Activated CD4-positive, alpha-beta T cell treated with anti-CD3 and anti-CD28 coated beads for 24 hours (primary cell): ENCODE results near the gene RSPO3.
"Not testable (repeated sequence)": the region's sequence is repeated elsewhere in the genome, so short reads cannot be mapped to it uniquely, and the experiment has no call there.

Experiments used
- DNase-seq, 2 donors: peaks; one replicate each; pipeline ENCODE4 v3.0.0-alpha.2; 2020; ENCODE audit warnings: low read depth in 2 of 2

The RSPO3 gene

DNA sequence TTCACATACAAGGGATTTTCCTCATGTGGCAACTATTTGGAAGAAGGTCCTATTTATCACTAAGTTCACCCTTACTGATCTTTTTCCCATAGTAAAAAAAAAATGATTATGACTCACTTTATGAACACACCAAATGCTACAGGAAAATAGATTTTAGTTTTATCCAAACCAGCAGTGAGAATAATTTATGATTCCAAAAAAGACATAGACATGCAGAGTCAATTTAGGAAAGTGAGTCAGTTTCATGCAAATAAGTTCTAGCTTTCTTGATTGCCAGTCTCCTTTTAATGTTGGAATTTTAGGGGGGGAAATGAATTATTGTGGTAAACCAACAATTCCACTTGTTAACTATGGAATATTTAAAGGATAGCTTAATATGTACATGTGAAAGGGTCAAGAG is 84.2 kb downstream of the RSPO3 start:
- DNase-seq = no peak

DNA sequence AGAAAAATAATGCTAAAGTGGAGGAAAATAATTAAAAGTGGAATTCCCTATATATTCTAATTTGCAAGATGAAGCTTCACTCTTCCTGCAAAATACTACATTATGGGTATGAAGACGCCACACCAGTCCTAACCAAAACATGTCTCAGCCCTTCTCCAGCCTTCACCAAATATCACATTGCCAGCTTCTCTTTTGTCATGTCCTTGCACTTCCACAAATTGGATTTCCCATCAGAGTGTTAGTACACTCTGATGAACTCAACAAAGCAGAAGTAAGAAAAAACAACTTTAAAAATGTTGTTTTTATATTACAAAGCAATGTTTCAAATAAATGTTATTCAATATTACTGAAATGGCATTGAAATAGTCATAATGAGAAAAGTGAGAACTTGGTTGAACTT is 85.8 kb downstream of the RSPO3 start:
- no peak for DNase-seq

DNA sequence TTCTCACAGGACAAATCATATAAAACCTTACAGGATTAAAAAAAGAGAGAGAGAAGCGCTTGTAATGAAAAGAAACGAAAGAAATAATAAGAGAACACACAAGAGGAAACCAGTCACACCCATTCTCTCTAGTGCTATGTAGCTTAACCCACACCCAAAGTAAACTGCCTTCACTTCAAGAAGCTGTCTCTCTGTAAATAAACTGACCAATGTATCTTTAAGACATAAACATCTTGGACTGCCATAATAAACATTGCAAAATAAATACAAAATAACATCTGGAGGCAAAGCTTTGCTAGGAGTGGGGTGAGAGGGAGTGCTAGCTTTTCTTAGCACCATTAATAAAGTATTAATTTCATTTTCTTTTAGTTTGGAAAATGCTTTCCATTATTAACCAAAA is 86.6 kb downstream of the RSPO3 start:
- DNase-seq = no peak

- no peak for DNase-seq
These were observed 88.1 kb downstream of the RSPO3 start for GRCh38 chr6:127206531-127207095.

- no peak for DNase-seq
These were observed 89.2 kb downstream of the RSPO3 start for GRCh38 chr6:127207591-127208120.

- DNase-seq = no peak
These were observed 92.3 kb downstream of the RSPO3 start for GRCh38 chr6:127210725-127211124.

GRCh38 chr6:127212376-127212775 is 93.9 kb downstream of the RSPO3 start:
- DNase-seq = no peak

DNA sequence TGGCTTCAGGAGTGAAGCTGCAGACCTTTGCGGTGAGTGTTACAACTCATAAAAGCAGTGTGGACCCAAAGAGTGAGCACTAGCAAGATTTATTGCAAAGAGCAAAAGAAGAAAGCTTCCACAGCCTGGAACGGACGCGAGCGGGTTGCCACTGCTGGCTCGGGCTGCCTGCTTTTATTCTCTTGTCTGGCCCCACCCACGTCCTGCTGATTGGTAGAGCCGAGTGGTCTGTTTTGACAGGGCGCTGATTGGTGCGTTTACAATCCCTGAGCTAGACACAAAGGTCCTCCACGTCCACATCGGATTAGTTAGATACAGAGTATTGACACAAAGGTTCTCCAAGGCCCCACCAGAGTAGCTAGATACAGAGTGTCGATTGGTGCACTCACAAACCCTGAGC is 95.6 kb downstream of the RSPO3 start:
- DNase-seq = not testable (repeated sequence)

DNA sequence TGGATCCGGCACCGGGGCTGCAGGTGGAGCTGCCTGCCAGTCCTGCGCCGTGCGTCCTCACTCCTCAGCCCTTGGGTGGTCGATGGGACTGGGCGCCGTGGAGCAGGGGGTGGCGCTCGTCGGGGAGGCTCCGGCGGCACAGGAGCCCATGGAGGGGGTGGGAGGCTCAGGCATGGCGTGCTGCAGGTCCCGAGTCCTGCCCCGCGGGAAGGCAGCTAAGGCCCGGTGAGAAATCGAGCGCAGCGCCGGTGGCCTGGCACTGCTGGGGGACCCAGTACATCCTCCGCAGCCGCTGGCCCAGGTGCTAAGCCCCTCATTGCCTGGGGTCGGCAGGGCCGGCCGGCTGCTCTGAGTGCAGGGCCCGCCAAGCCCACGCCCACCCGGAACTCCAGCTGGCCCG is 96.1 kb downstream of the RSPO3 start:
- not testable (repeated sequence) for DNase-seq

DNA sequence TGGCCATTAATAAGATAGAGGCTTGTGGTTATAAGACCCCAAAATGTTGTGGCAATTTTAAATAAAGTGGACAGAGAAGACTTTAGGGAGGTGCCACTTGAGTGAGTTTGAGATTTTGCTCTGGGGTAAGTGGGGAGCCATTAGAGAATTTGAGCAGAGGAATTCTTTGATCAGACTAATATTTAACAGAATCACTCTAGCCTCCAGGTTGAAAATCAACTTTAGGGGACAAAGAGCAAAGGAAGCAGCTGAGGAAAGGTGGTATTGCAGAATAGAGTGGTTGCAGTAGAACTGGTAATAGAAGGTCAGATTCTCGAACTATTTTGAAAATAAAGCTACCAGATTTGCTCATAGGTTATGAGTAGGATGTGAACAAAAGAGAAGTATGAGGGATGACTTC is 97.5 kb downstream of the RSPO3 start:
- no peak for DNase-seq

DNA sequence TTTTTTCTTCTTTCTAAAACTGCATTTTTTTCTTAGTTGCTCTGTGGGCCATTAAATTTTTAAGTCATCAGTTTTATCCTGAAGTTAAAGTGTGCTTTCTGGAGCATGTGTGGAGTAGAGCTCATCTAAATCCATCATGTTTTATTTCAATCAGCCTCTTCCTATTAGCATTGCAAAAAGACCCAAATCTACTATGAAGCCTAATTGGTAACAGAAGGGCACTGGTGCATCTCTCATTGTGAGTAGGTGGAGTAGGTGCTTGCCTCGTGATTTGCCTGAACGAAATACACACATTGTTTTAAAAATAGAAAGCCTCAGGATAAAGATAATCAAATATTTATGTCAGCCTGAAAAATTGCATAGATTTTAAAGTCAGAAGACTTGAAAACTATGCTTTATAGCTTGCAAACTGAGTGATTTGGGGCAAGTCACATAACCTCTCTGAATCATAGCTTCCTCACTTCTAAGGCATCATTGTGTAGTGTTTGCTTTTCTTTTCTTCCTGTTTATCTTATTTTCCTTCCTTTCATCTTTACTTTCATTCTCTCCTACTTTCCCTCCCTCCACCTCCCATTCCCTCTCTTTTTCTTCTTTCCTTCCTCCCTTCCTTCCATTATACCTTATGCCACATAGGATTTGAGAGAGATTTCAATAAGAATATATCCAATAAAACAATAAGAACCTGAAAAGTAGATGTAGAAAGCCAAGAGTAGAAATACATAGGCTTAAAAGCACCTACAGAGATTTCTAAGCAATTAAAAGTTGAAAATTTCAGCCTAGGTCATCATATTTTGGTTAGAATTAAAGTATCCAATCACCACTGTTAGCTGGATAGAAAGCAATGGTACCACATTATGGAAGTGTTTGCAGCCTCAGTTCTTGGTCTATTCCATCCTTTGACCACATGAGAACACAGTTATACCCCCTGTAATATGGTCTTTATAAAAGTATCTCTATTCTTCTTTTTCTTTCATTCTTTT is 98.6 kb downstream of the RSPO3 start:
- DNase-seq = no peak

DNA sequence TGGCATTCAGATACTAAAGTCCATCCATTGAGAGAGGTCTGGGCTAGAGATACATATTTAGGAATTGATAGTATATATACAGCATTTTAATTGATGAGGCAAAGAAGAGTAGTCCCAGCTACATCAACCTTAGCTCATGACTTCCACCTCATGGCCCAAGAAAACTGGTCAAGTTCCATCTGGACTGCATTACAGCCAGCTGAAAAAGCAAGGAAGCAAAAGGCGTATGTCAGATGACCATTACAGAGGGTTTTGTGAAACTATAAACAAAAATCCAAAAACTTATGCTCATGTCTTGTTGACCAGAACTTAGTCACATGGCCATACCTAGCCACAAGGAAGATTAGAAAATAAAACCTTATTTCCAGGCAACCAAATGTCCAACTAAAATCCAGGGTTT is 101.4 kb downstream of the RSPO3 start:
- no peak for DNase-seq

GRCh38 chr6:127221201-127221600 is 102.7 kb downstream of the RSPO3 start:
- DNase-seq = no peak

DNA sequence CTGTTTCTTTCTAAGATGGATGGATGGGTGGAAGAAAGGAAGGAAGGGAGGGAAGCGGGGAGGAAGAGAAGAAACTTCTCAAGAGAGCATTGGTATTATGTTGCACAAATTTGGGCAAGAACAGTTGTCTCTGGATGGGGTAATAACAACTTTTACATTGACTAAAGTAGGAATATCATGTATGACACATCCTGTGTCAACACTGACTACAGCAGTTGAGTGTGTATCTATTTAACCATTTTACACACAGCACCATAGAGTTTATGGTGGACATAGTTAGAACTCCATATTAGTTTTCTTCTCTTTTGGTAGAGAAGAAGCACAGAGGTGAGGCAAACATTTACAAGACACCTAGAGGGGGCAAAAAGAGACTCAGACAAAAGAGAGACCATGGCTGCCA is 103.9 kb downstream of the RSPO3 start:
- no peak for DNase-seq

- DNase-seq = no peak
These were observed 107.0 kb downstream of the RSPO3 start for GRCh38 chr6:127225497-127225896.

DNA sequence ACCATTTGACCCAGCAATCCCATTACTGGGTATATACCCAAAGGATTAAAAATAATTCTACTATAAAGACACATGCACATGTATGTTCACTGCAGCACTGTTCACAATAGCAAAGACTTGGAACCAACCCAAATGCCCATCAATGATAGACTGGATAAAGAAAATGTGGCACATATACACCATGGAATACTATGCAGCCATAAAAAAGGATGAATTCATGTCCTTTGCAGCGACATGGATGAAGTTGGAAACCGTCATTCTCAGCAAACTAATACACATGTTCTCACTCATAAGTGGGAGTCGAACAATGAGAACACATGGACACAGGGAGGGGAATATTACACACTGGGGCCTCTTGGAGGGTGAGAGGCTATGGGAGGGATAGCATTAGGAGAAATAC is 115.3 kb downstream of the RSPO3 start:
- DNase-seq = not testable (repeated sequence)

DNA sequence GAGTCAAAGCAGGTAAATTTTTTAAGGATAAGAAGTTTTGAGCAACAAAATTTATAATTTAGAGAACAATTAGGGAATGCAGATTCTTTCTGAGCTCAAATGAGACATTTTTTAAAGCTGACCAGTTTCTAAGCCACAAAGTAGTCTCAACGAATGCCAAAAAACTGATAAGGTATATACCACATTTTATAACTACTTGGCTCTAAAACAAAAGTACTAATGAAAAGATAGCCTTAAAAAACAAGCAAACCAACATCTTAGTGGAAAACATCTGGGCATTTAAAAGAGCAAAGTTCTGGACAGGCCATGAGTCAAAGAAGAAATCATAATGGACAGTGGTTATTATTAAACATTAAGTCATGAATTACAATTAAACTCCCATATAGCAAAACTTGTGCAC is 125.0 kb downstream of the RSPO3 start:
- no peak for DNase-seq
